Ishikawa (cell line): ENCODE data around the gene RCC1.

Source experiments
- CEBPB ChIP-seq: IDR thresholded peaks from 2 replicates; pipeline ENCODE4 v1.6.1; 2012
- EGR1 ChIP-seq: IDR thresholded peaks from 2 replicates; pipeline ENCODE4 v1.6.1; 2012
- NFIC ChIP-seq: IDR thresholded peaks from 2 replicates; pipeline ENCODE4 v1.6.1; 2012
- TAF1 ChIP-seq: IDR thresholded peaks from 2 replicates; pipeline ENCODE4 v1.6.1; 2012; ENCODE audit warnings: low read depth, mild to moderate bottlenecking
- TF ChIP-seq, protein P1 (sequence below): IDR thresholded peaks from 2 replicates; pipeline ENCODE4 v1.6.1; 2012; ENCODE audit warnings: low read depth, mild to moderate bottlenecking

DNA sequence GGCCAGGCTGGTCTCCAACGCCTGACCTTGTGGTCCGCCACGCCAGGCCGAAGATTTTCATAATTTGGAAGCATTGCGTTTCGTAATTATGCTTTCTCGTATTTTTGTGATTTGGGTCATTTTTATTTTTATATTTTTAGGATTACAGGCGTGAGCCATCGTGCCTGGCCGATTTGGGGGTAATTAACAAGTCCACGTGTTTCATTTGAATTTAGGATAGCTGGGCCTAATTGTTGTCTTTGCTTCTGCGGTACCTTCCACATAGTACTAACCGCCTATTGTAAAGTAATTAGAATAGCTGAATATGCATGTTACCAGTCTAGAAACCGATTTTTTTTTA, 1.0 kb downstream of the RCC1 start:
- TF ChIP-seq, protein P1, sequence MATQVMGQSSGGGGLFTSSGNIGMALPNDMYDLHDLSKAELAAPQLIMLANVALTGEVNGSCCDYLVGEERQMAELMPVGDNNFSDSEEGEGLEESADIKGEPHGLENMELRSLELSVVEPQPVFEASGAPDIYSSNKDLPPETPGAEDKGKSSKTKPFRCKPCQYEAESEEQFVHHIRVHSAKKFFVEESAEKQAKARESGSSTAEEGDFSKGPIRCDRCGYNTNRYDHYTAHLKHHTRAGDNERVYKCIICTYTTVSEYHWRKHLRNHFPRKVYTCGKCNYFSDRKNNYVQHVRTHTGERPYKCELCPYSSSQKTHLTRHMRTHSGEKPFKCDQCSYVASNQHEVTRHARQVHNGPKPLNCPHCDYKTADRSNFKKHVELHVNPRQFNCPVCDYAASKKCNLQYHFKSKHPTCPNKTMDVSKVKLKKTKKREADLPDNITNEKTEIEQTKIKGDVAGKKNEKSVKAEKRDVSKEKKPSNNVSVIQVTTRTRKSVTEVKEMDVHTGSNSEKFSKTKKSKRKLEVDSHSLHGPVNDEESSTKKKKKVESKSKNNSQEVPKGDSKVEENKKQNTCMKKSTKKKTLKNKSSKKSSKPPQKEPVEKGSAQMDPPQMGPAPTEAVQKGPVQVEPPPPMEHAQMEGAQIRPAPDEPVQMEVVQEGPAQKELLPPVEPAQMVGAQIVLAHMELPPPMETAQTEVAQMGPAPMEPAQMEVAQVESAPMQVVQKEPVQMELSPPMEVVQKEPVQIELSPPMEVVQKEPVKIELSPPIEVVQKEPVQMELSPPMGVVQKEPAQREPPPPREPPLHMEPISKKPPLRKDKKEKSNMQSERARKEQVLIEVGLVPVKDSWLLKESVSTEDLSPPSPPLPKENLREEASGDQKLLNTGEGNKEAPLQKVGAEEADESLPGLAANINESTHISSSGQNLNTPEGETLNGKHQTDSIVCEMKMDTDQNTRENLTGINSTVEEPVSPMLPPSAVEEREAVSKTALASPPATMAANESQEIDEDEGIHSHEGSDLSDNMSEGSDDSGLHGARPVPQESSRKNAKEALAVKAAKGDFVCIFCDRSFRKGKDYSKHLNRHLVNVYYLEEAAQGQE = no peak
- TF ChIP-seq TAF1 (no peak), NFIC (no peak), CEBPB (no peak), EGR1 (no peak)
